A172 (cell line): ENCODE measurements around the gene PCBP1. TPM values are rescaled to one million over a fixed set of nuclear protein-coding genes. Genes with fewer than 3 reads are reported as not detected.
"Not testable (repeated sequence)": the region's sequence is repeated elsewhere in the genome, so short reads cannot be mapped to it uniquely, and the experiment has no call there.

ENCODE experiments used
- DNase-seq: peaks from one replicate; pipeline ENCODE4 v3.0.0-alpha.2; 2015; ENCODE audit warnings: low spot score
- total RNA-seq: library from RNA; depleted of rRNA; stranded (reverse); fragments of >200 nt; shearing (Covaris generic); gene quantifications from 2 replicates; pipeline ENCODE4 v1.2.3, GENCODE V29; 2014

Gene PCBP1
- total RNA-seq, 1 experiment from 2014 or later, result 26.3 TPM

DNA sequence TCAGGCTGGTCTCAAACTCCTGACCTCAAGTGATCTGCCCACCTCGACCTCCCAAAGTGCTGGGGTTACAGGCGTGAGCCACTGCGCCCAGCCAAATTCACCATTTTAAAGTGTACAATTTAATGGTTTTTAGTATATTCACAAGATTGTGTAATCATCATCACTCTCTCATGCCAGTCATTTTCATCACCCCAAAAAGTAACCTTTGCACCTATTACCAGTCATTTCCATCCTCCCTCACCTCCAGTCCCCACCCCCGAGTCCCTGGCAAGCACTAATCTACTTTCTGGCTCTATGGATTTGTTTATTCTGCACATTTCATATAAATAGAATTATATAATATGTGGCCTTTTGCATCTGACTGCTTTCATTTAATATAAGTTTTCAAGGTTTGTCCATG lies 10.8 kb downstream of the PCBP1 start:
- DNase-seq, result no peak

- no peak for DNase-seq
Measured at GRCh38 chr2:70099270-70099669, 12.0 kb downstream of the PCBP1 start.

DNA sequence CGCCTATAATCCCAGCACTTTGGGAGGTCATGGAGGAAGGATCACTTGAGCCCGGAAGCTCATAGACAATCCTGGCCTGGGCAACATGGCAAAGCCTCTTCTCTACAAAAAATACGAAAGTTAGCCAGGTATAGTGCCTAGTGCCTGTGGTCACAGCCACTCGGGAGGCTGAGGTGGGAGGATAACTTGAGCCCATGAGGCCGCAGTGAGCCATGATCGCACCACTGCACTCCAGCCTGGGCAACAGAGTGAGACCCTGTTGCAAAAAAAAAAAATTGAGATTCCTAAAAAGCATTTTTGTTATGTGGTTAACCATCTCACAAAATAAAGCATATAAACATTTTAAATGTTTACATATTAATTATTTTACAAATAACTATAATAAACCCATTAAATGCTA lies 13.9 kb downstream of the PCBP1 start:
- no peak for DNase-seq

GRCh38 chr2:70101686-70102085 lies 14.4 kb downstream of the PCBP1 start:
- DNase-seq, result not testable (repeated sequence)

GRCh38 chr2:70102323-70102905 lies 15.1 kb downstream of the PCBP1 start:
- not testable (repeated sequence) for DNase-seq

DNA sequence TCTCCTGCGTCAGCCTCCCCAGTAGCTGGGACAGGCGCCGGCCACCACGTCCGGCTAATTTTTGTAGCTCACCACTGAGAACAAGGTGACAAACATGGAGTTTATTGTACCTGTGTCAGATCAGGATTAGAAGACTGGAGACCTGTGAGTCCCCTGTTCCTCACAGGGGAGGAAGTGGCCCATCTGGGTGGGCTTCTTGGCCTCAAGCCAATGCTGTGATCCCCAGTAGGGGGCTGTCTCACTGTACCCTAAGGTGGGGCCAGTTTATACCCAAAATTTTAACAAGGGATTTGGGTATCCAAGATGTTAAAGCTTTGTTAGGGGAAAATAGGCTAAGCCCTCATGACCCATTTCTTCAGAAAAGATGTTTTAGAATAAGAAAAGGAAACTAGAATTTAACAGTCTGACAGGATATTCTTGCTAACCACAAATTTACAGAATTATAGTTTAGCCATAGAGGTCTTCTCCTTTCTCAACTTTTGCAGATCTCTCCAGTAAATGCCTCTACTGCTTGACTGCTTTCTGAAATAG lies 16.3 kb downstream of the PCBP1 start:
- no peak for DNase-seq

- no peak for DNase-seq
Measured at GRCh38 chr2:70104231-70105111, 17.2 kb downstream of the PCBP1 start.

- DNase-seq, result not testable (repeated sequence)
Measured at GRCh38 chr2:70106138-70106537, 18.9 kb downstream of the PCBP1 start.

- DNase-seq, result not testable (repeated sequence)
Measured at GRCh38 chr2:70110397-70110796, 23.1 kb downstream of the PCBP1 start.

DNA sequence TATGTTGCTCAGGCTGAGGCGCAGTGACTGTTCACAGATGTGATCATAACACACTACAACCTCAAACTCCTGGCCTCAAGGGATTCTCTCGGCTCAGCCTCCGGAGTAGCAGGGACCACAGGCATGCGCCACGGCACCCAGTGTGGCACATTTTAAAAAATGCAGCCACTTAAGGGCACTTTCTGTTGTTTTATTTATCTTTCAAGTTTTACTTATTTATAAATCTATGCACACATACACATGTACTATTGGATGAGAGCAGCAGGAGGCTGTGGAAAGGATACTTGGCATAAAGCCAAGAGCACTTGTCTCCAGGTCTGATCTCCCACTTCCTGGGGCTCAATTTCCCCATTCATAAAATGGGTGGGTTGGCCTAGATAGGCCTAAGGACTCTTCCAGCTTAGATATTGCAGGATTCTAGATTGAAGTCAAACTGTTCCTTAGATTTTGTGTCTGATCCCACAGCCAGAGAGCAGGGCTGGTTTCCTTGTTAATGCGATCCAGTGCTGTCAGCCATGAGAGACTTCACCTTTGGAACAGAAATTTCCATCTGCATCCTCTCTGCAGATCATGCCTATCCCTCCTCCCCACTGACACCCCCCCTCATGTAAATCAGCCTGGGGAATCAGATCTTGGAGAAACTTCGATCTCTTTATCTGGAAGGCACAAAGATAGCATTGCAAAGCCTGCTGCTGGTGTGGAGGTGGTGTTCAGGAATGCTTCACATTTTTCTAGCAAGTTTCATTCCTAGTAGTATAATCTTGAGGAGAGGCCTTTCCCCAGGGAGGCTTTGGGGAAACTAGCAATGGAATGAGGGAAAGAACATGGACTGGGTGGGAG lies 24.7 kb downstream of the PCBP1 start:
- DNase-seq, result no peak

GRCh38 chr2:70113359-70114070 lies 26.2 kb downstream of the PCBP1 start:
- no peak for DNase-seq

- no peak for DNase-seq
Measured at GRCh38 chr2:70115646-70116442, 28.6 kb downstream of the PCBP1 start.

- no peak for DNase-seq
Measured at GRCh38 chr2:70116936-70117552, 29.8 kb downstream of the PCBP1 start.

GRCh38 chr2:70118798-70119454 lies 31.6 kb downstream of the PCBP1 start:
- no peak for DNase-seq

DNA sequence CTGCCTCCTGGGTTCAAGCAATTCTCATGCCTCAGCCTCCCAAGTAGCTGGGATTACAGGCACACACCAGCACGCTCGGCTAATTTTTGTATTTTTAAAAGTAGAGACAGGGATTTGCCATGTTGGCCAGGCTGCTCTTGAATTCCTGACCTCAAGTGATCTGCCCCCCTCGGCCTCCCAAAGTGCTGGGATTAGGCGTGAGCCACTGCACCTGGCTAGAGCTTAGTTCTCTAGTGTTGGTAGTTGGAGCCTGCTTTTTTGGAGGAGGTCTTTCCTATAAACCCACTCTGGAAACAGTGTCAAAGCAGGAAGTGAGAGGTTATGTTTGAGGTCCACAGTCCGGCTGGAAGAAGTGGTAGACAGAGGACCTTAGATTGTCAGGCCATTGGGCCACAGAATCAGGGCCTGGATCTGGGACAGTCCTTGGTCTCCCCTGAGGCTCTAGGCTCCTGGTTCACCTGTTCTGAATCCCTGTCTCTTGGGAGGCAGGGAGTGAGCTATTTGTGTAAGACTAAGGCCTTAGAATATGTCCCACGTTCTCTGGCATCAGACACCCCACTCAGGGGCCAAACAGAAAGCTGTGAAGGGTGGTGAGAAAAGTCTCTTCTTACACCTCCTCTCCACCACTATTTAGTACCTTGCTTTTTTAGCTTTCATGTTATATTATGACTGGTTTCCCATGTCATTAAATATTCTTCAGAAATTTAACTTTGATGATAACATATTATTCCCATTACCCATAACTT lies 34.5 kb downstream of the PCBP1 start:
- no peak for DNase-seq

GRCh38 chr2:70122470-70122869 lies 35.2 kb downstream of the PCBP1 start:
- no peak for DNase-seq

GRCh38 chr2:70123051-70123828 lies 36.0 kb downstream of the PCBP1 start:
- DNase-seq, result no peak

- no peak for DNase-seq
Measured at GRCh38 chr2:70123829-70124116, 36.5 kb downstream of the PCBP1 start.
